Stimulated activated CD4-positive, alpha-beta T cell treated with anti-CD3 and anti-CD28 coated beads, Interleukin-2, amount 100 ng/mL, for 4 hours (primary cell): Measurements from ENCODE around the gene PMS1.
"Not testable (repeated sequence)": the region's sequence is repeated elsewhere in the genome, so short reads cannot be mapped to it uniquely, and the experiment has no call there.

Experiments
- DNase-seq: peaks from one replicate; pipeline ENCODE4 v3.0.0-alpha.2; 2020; ENCODE audit warnings: low read depth

PMS1 gene

GRCh38 chr2:189783927-189784867 is at the start of gene PMS1, which contains the start of gene ORMDL1:
PMS1 (plus strand) TSS chr2:189784450; CDS start chr2:189791810, 7,360 bp downstream.
ORMDL1 (minus strand) TSS chr2:189784339; CDS start chr2:189782595, 1,744 bp downstream.
- peak; percentile 89 for DNase-seq

- peak; percentile 26 for DNase-seq
These were observed 33.1 kb upstream of the PMS1 start for GRCh38 chr2:189751080-189751658.

- no peak for DNase-seq
These were observed 27.8 kb upstream of the PMS1 start for GRCh38 chr2:189756311-189756952.

GRCh38 chr2:189760154-189760553 is 24.1 kb upstream of the PMS1 start:
- not testable (repeated sequence) for DNase-seq

- no peak for DNase-seq
These were observed 22.1 kb upstream of the PMS1 start for GRCh38 chr2:189762229-189762550.

GRCh38 chr2:189762551-189763298 is 21.5 kb upstream of the PMS1 start, which contains the start of gene OSGEPL1:
OSGEPL1 (minus strand) TSS chr2:189762792; CDS start chr2:189761640, 1,152 bp downstream.
- DNase-seq, result peak; percentile 89

- DNase-seq, result no peak
These were observed 20.2 kb upstream of the PMS1 start for GRCh38 chr2:189763908-189764661.

GRCh38 chr2:189770590-189771322 is 13.5 kb upstream of the PMS1 start:
- DNase-seq, result no peak

GRCh38 chr2:189772212-189772611 is 12.0 kb upstream of the PMS1 start:
- no peak for DNase-seq

- DNase-seq, result no peak
These were observed 2.0 kb upstream of the PMS1 start for GRCh38 chr2:189782221-189782671.

- no peak for DNase-seq
These were observed 761 bp upstream of the PMS1 start for GRCh38 chr2:189783451-189783926.

GRCh38 chr2:189791338-189792042 is 7.2 kb downstream of the PMS1 start:
- DNase-seq, result no peak

- DNase-seq, result no peak
These were observed 10.1 kb downstream of the PMS1 start for GRCh38 chr2:189794310-189794709.

GRCh38 chr2:189797902-189798301 is 13.7 kb downstream of the PMS1 start:
- no peak for DNase-seq

GRCh38 chr2:189798312-189799029 is 14.2 kb downstream of the PMS1 start:
- DNase-seq, result no peak

GRCh38 chr2:189799030-189799331 is 14.7 kb downstream of the PMS1 start:
- DNase-seq, result no peak

GRCh38 chr2:189799531-189799930 is 15.3 kb downstream of the PMS1 start:
- DNase-seq, result no peak

GRCh38 chr2:189802396-189802912 is 18.2 kb downstream of the PMS1 start:
- DNase-seq, result no peak

GRCh38 chr2:189803431-189803830 is 19.2 kb downstream of the PMS1 start:
- DNase-seq, result no peak
